K562 (cell line): ENCODE measurements around the gene FUBP3. TPM values are rescaled to one million over a fixed set of nuclear protein-coding genes. Genes with fewer than 3 reads are reported as not detected.
A peak's percentile ranks its signal among the peaks of the same experiment; 100 is the strongest.

ENCODE experiments used
- ATAC-seq: fragments of 200-7000 bp; cut with Tn5 transposase; 3 replicates; pipeline ENCODE4 v1.9.1; 2020; ENCODE audit warnings: moderate library complexity
- BruUV-seq: library from RNA; stranded (reverse); fragments of 400-500 nt; replicated peaks from 2 replicates; lab custom pipeline; 2021; lab: Mats Ljungman, UMichigan
- CTCF ChIA-PET: fragments of 300-600 bp; formaldehyde crosslinking; extraction: SDS; loops from one replicate; lab custom pipeline; 2021; ENCODE audit warnings: low intra/inter-chr PET ratio; lab: Yijun Ruan, JAX
- POLR2A ChIA-PET: fragments of 300-600, 350-650 bp; sonication (Branson Sonifier 250); formaldehyde crosslinking; extraction: SDS; loops from one replicate; lab custom pipeline; 2021; ENCODE audit warnings: antibody characterized with exemption, inconsistent platforms; lab: Yijun Ruan, JAX
- DNase-seq, 4 experiments: peaks; one replicate each; pipeline versions ENCODE4 v3.0.0 to v3.0.0-alpha.2; 2011 to 2018; ENCODE audit warnings: low spot score in 3 of 4, mixed read lengths in 3 of 4; ENCODE audit errors: extremely low read depth in 1 of 4
- FAIRE-seq: peaks from 2 replicates; lab custom pipeline; 2011; peaks lifted over from hg19 to GRCh38; lab: Jason Lieb, UNC
- H2AFZ ChIP-seq: 2 replicates; pipeline ENCODE4 v1.6.0; 2011; ENCODE audit warnings: low read depth, low read length, control low read depth, inconsistent platforms
- H3K27ac ChIP-seq: fragments of 200-600 bp; 3 replicates; pipeline ENCODE4 v1.8.0; 2011; ENCODE audit warnings: low read depth, mild to moderate bottlenecking, control low read depth, inconsistent platforms, low read length, moderate library complexity, mixed read lengths; ENCODE audit errors: extremely low read depth
- H3K27me3 ChIP-seq, 2 experiments: fragments of 300-600 bp in 1 of 2; 2 replicates in 1 of 2; 3 replicates in 1 of 2; pipeline versions ENCODE4 v1.6.0 to v1.8.0; 2011; ENCODE audit warnings: inconsistent platforms in 2 of 2, low read length in 2 of 2, mild to moderate bottlenecking in 1 of 2, mixed read lengths in 1 of 2, moderate library complexity in 1 of 2; ENCODE audit not compliant: control insufficient read depth in 2 of 2, insufficient read depth in 2 of 2
- H3K36me3 ChIP-seq: fragments of 300-600 bp; 3 replicates; pipeline ENCODE4 v1.8.0; 2011; ENCODE audit warnings: mild to moderate bottlenecking, low read length, inconsistent platforms; ENCODE audit not compliant: control insufficient read depth, insufficient read depth
- H3K4me1 ChIP-seq, 2 experiments: fragments of 200-600 bp in 1 of 2; replicated peaks in 1 of 2; 2 replicates in 1 of 2; 3 replicates in 1 of 2; pipeline versions ENCODE4 v1.5.1 to v1.8.0; 2011; ENCODE audit warnings: inconsistent platforms in 2 of 2, low read length in 2 of 2, mild to moderate bottlenecking in 1 of 2, mixed read lengths in 1 of 2, moderate library complexity in 1 of 2; ENCODE audit not compliant: control insufficient read depth in 2 of 2, insufficient read depth in 2 of 2
- H3K4me2 ChIP-seq: 2 replicates; pipeline ENCODE4 v1.6.1; 2011; ENCODE audit warnings: low read length, control low read depth, inconsistent platforms, mixed read lengths; ENCODE audit not compliant: insufficient read depth
- H3K4me3 ChIP-seq: fragments of 200-600 bp; sonication (generic), shearing (Covaris generic); 2 replicates; pipeline ENCODE4 v1.5.1; 2016; ENCODE audit warnings: control low read depth, inconsistent platforms
- H3K79me2 ChIP-seq: fragments of 200-600 bp; 3 replicates; pipeline ENCODE4 v1.8.0; 2011; ENCODE audit warnings: low read length, inconsistent platforms; ENCODE audit not compliant: control insufficient read depth, insufficient read depth
- H3K9ac ChIP-seq, 2 experiments: 2 replicates each; pipeline versions ENCODE4 v1.6.0 to v1.6.1; 2011; ENCODE audit warnings: low read depth in 2 of 2, low read length in 2 of 2, control low read depth in 1 of 2, inconsistent platforms in 1 of 2, mild to moderate bottlenecking in 1 of 2, mixed read lengths in 1 of 2; ENCODE audit not compliant: insufficient read depth in 1 of 2
- H3K9me1 ChIP-seq: one replicate; pipeline ENCODE4 v1.6.0; 2011; ENCODE audit warnings: inconsistent platforms, mild to moderate bottlenecking, low read length, moderate library complexity; ENCODE audit not compliant: control insufficient read depth, insufficient read depth
- H3K9me3 ChIP-seq: replicated peaks from 2 replicates; pipeline ENCODE4 v1.5.1; 2011; ENCODE audit warnings: low read depth, low read length, inconsistent platforms; ENCODE audit not compliant: control insufficient read depth, insufficient read depth
- H4K20me1 ChIP-seq: replicated peaks from 2 replicates; pipeline ENCODE4 v1.6.1; 2011; ENCODE audit warnings: low read length, inconsistent platforms, mixed read lengths; ENCODE audit not compliant: control insufficient read depth, insufficient read depth
- ADNP ChIP-seq: fragments of 200-800 bp; sonication (Bioruptor generic); IDR thresholded peaks from 2 replicates; pipeline ENCODE4 v1.6.1; 2016; ENCODE audit warnings: missing genetic modification characterization, missing compliant biosample characterization
- CBX3 ChIP-seq, 2 experiments: IDR thresholded peaks; 1 replicate in 1 of 2; 2 replicates in 1 of 2; pipeline ENCODE4 v1.6.1; 2012; ENCODE audit warnings: inconsistent platforms in 2 of 2, low read length in 2 of 2, borderline replicate concordance in 1 of 2, control low read depth in 1 of 2
- DMBX1 ChIP-seq: fragments of 250-450 bp; sonication (Bioruptor Pico); IDR thresholded peaks from 2 replicates; pipeline ENCODE4 v1.8.0; 2022; ENCODE audit warnings: inconsistent platforms, mild to moderate bottlenecking, moderate library complexity, borderline replicate concordance
- FOXJ2 ChIP-seq: fragments of 200-800 bp; sonication (Bioruptor generic); IDR thresholded peaks from 2 replicates; pipeline ENCODE4 v1.6.1; 2016; ENCODE audit warnings: missing genetic modification characterization, missing compliant biosample characterization
- KLF13 ChIP-seq: fragments of 450-650 bp; IDR thresholded peaks from 2 replicates; pipeline ENCODE4 v1.6.1; 2016; ENCODE audit warnings: missing genetic modification characterization, low read depth, mild to moderate bottlenecking, missing compliant biosample characterization, moderate library complexity, borderline replicate concordance
- TARDBP ChIP-seq: fragments of 450-650 bp; IDR thresholded peaks from 2 replicates; pipeline ENCODE4 v1.6.1; 2016
- ZNF644 ChIP-seq: fragments of 200-800 bp; sonication (Bioruptor generic); IDR thresholded peaks from 2 replicates; pipeline ENCODE4 v1.6.1; 2016; ENCODE audit warnings: low read depth, missing genetic modification characterization, missing compliant biosample characterization
- WGBS: fragments of 100-300 bp; shearing (Covaris generic); methylation state at CpG from one replicate; pipeline ENCODE4 v1.1.6; 2016; ENCODE audit warnings: low coverage, mixed read lengths; ENCODE audit not compliant: insufficient coverage; ENCODE audit errors: missing lambda C conversion rate; 5-methylcytosine and 5-hydroxymethylcytosine counted together
- in situ Hi-C: fragments of 300-500 bp; cut with MboI; formaldehyde crosslinking; loops from 4 replicates; pipeline ENCODE4 v1.15.0; 2018; ENCODE audit warnings: inconsistent platforms, mixed read lengths
- intact Hi-C: fragments of 100-400 bp; cut with micrococcal nuclease; formaldehyde crosslinking; loops from 2 replicates; pipeline ENCODE4 v1.14.2; 2022
- polyA plus RNA-seq, 8 experiments: library from polyadenylated mRNA; depleted of rRNA in 4 of 8; stranded (reverse) in 5 of 8; unstranded in 3 of 8; fragments of >200 nt; fragmentation: Nextera tagmentation in 2 of 8; fragmentation: Illumina TruSeq in 1 of 8; extraction: Ambion mirVana in 2 of 8; extraction: Trizol in 1 of 8; gene quantifications; 2 replicates each; pipeline versions ENCODE4 v1.2.1 to v1.2.3, GENCODE V29; 2011 to 2014; ENCODE audit warnings: inconsistent platforms in 1 of 8, missing spikeins in 1 of 8
- total RNA-seq, 7 experiments: library from RNA; depleted of rRNA in 6 of 7; stranded (reverse); fragments of >200 nt in 6 of 7; fragmentation: Illumina TruSeq in 2 of 7; extraction: Trizol in 2 of 7; gene quantifications; 2 replicates each; pipeline versions ENCODE4 v1.2.1 to v1.2.3, GENCODE V29; 2011 to 2021; ENCODE audit warnings: low replicate concordance in 1 of 7
- TF ChIP-seq, protein P1 (sequence below): sonication (generic); formaldehyde crosslinking; IDR thresholded peaks from 2 replicates; pipeline ENCODE4 v1.8.1; 2023; ENCODE audit warnings: mild to moderate bottlenecking, missing genetic modification reagents
- TF ChIP-seq, protein P2 (sequence below): sonication (generic); formaldehyde crosslinking; IDR thresholded peaks from 2 replicates; pipeline ENCODE4 v1.8.1; 2022; ENCODE audit warnings: missing genetic modification reagents

Gene FUBP3
- total and polyA plus RNA-seq, 9 of the 15 experiments (the other 6 are each of a cell fraction or from before 2014, with no cell fraction given) = 3.0 to 64.0 (median 48.1) TPM

DNA sequence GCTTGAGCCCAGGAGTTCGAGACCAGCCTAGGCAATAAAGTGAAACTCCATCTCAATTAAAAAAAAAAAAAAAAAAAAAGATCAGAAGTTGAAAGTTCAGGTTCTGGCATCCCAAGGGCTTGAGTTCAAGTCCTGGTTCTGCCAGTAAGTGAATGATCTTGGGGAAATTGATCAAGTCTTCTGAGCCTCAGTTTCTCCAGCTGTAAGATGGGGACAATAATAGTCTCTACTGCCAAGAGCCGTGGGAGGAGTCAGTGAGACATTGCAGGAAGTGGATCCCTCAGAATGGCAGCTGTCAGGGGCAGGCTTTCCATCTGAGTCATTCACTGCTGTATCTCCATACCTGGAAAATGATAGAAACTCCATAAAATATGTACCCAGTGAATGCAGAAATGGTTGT lies 37.8 kb upstream of the FUBP3 start (continued):
- TF ChIP-seq, protein P1, sequence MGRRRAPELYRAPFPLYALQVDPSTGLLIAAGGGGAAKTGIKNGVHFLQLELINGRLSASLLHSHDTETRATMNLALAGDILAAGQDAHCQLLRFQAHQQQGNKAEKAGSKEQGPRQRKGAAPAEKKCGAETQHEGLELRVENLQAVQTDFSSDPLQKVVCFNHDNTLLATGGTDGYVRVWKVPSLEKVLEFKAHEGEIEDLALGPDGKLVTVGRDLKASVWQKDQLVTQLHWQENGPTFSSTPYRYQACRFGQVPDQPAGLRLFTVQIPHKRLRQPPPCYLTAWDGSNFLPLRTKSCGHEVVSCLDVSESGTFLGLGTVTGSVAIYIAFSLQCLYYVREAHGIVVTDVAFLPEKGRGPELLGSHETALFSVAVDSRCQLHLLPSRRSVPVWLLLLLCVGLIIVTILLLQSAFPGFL (CRISPR knock-in tag) = no peak
- TF ChIP-seq ADNP (tag) = peak; percentile 58; the same call in 1 of the 2 replicates
- no peak for TF ChIP-seq DMBX1

DNA sequence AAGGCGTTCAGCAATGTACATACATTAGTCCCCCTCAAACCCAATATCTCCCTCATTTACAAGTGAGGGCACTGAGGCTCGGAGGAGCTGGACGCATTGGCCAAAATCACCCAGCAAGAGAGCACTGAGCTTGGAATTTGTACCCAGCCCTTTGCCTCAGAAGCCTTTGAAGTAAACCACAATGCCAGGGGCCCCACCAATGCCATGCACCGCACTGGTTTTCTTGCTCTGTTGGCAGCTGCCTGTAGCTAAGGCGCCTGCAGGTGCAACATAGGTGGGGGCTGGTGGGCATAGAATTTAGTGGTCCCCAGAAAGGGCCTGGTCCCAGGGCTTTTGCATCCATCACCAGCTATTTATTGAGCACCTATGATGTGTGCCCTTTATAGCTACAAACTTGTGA lies 37.3 kb upstream of the FUBP3 start:
- no peaks in the 10 kb centered on the region for H4K20me1 ChIP-seq
- peaks cover 23 to 46% of the 10 kb centered on the region in 2 experiments for H3K4me1 ChIP-seq
- H3K36me3 ChIP-seq = no peaks in the 10 kb centered on the region
- POLR2A ChIA-PET = no interaction called here
- BruUV-seq = no TSS peak
- no peak for DNase-seq
- H3K4me2 ChIP-seq = no peak overlapping the region
- in situ Hi-C loops = no loop called here
- TF ChIP-seq CBX3 (IDR thresholded peaks at IDR 0.05; ENCODE audit: borderline replicate concordance in 1 of 2, low read length in 2 of 2) = no peak
- TF ChIP-seq FOXJ2 (tag) = no peak
- TF ChIP-seq ZNF644 (tag) = no peak
- TF ChIP-seq, protein P2, sequence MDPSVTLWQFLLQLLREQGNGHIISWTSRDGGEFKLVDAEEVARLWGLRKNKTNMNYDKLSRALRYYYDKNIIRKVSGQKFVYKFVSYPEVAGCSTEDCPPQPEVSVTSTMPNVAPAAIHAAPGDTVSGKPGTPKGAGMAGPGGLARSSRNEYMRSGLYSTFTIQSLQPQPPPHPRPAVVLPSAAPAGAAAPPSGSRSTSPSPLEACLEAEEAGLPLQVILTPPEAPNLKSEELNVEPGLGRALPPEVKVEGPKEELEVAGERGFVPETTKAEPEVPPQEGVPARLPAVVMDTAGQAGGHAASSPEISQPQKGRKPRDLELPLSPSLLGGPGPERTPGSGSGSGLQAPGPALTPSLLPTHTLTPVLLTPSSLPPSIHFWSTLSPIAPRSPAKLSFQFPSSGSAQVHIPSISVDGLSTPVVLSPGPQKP (CRISPR knock-in tag) = no peak
- no peak for TF ChIP-seq TARDBP
- no peak for TF ChIP-seq KLF13 (tag)
- TF ChIP-seq, all 486 proteins: peak for 0
- WGBS = 64% methylated on average over 5 of the region's 5 CpGs
- no peak overlapping the region for H3K4me3 ChIP-seq
- no peak overlapping the region for H3K9ac ChIP-seq
- H2AFZ ChIP-seq = no peak overlapping the region
- no peaks in the 10 kb centered on the region for H3K9me1 ChIP-seq
- ATAC-seq (no peak), FAIRE-seq (no peak)
- H3K79me2 ChIP-seq = no peaks in the 10 kb centered on the region
- CTCF ChIA-PET = no interaction called here
- H3K27me3 ChIP-seq = no peaks in the 10 kb centered on the region
- no peaks in the 10 kb centered on the region for H3K9me3 ChIP-seq
- intact Hi-C loops = no loop called here
- H3K27ac ChIP-seq = no peak overlapping the region
